Measurements from ENCODE around the gene COL15A1.

Gene COL15A1

DNA sequence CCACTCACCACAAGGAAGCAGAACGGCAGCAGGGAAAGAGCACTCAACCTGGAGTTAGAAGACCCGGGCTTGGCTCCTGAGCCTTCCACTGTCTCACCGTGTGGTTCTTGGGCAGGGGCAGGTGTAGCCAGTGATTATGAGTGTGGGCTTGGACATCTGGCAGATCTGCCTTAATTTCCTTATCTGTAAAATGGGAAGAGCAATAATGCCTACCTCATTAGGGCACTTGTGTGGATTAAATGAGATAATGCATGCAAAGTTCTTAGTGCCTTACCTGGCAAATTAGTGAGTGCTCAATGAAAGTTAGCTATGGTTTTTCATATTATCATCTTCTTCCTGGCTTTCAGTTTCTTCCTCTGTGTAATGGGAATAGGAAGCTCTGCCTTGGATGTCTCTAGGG lies 28.1 kb upstream of the COL15A1 start:
- H3K27ac ChIP-seq, result no peak overlapping the region
- TF ChIP-seq ZFX (IDR thresholded peaks at IDR 0.05; ENCODE audit: borderline replicate concordance) (no peak), CTCF (IDR thresholded peaks at IDR 0.05) (no peak)

- no peak for TF ChIP-seq CTCF (IDR thresholded peaks at IDR 0.05)
- TF ChIP-seq ZFX (IDR thresholded peaks at IDR 0.05; ENCODE audit: borderline replicate concordance), result no peak
- H3K27ac ChIP-seq, result no peak overlapping the region
These were observed 27.0 kb upstream of the COL15A1 start for GRCh38 chr9:98916660-98917059.

DNA sequence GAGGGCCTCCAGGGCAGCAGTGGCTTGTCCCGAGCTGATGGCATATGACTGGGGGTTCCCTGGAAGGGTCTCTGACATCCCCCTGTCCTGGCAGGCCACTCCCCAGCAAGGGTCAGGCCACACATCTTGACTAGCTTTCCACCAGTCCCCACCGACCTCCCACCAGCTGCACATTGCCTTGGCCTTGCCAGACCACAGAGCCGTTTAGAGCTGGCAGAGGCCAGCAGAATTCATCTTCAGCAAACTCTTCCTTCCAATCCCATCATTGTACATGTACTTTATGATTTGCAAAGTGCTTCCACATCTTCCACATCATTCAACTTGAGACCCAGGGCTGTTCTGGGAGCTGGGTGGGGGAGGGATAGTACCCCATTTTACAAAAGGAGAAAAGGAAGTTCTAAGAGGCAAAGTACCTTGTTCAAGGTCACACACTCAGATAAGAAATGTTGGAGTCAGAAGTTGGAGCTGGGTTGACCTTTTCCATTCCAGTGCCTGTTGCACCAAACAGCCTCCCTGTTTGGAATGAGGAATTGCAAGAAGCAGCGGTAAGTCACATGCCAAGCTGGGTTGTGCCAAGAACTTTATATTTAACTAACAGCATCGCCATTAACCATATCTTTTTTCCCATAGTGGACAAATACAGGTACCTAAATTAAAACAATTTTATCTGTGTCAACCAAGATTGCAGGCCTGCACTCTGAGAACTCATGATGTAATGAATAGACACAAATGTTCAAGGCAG lies 25.8 kb upstream of the COL15A1 start:
- no peak overlapping the region for H3K27ac ChIP-seq
- no peak for TF ChIP-seq CTCF (IDR thresholded peaks at IDR 0.05)
- TF ChIP-seq ZFX (IDR thresholded peaks at IDR 0.05; ENCODE audit: borderline replicate concordance), result no peak

GRCh38 chr9:98921732-98922131 lies 22.0 kb upstream of the COL15A1 start:
- TF ChIP-seq CTCF (IDR thresholded peaks at IDR 0.05) (no peak), ZFX (IDR thresholded peaks at IDR 0.05; ENCODE audit: borderline replicate concordance) (no peak)
- H3K27ac ChIP-seq, result no peak overlapping the region

DNA sequence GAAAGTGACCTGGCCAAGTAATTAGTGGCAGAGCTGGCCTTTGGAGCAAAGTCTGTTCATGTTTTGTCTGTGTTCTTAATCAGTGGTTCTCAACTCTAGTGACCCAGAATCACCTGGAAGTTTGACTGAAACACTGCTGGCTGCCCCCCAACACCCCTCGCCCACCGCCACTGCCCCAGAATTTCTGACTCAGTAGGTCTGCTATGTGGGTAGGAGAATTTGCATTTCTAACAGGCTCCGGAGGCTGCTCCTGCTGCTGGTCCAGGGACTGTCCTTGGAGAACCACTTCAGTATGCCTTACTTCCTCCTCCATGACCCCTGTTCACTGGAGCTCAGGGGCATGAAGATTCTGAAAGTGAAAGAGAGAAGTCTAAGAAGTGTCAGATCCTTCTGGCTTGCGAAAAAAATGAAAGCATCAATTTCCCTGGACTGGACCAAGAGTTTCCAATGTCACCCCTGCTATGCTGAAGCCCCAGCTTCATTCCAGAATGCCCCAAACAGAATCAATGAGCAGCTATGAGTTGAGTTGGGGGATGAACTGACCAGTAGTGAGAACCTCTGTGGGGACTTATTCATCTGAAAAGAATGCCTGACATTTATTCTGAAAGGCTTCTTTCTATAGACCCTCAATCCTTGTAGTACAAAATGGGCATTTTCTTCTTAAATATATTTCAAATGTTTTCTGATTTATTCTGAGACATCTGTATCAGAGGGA lies 20.8 kb upstream of the COL15A1 start:
- no peak overlapping the region for H3K27ac ChIP-seq
- TF ChIP-seq CTCF (IDR thresholded peaks at IDR 0.05) (no peak), ZFX (IDR thresholded peaks at IDR 0.05; ENCODE audit: borderline replicate concordance) (no peak)

- H3K27ac ChIP-seq, result no peak overlapping the region
- no peak for TF ChIP-seq ZFX (IDR thresholded peaks at IDR 0.05; ENCODE audit: borderline replicate concordance)
- TF ChIP-seq CTCF (IDR thresholded peaks at IDR 0.05), result no peak
These were observed 20.1 kb upstream of the COL15A1 start for GRCh38 chr9:98923451-98924123.
